ENCODE measurements around the gene SMYD5.

- TF ChIP-seq GATA2 (IDR thresholded peaks at IDR 0.05; ENCODE audit: low read depth, low read length): no peak
- no peak for TF ChIP-seq GATA3 (IDR thresholded peaks at IDR 0.05; ENCODE audit: low read depth, low read length)
Measured at GRCh38 chr2:73214120-73215035, at the start of gene SMYD5.
